Prostate gland (tissue), 2 donors: ENCODE measurements around the gene REN. TPM values are rescaled to one million over a fixed set of nuclear protein-coding genes. Genes with fewer than 3 reads are reported as not detected.

Source experiments
- DNase-seq: peaks from one replicate; pipeline ENCODE4 v3.0.0-alpha.2; 2019; ENCODE audit warnings: low spot score
- H3K27ac ChIP-seq, 2 donors: fragments of 200-600 bp; sonication (generic); 2 replicates each; pipeline ENCODE4 v1.5.1; 2017 to 2019
- H3K27me3 ChIP-seq: fragments of 200-600 bp; sonication (generic); replicated peaks from 2 replicates; pipeline ENCODE4 v1.5.1; 2019; ENCODE audit not compliant: insufficient read depth
- H3K36me3 ChIP-seq, 2 donors: fragments of 200-600 bp; sonication (generic); 1 replicate in 1 of 2; 2 replicates in 1 of 2; pipeline versions ENCODE4 v1.5.1 to v1.8.1; 2017 to 2019
- H3K4me1 ChIP-seq: fragments of 200-600 bp; sonication (generic); replicated peaks from 2 replicates; pipeline ENCODE4 v1.5.1; 2019
- H3K4me3 ChIP-seq, 2 donors: fragments of 200-600 bp; sonication (generic); 2 replicates each; pipeline ENCODE4 v1.5.1; 2017 to 2019
- H3K9me3 ChIP-seq: fragments of 200-600 bp; sonication (generic); 2 replicates; pipeline ENCODE4 v1.5.1; 2017
- POLR2A ChIP-seq: fragments of 450-650 bp; IDR thresholded peaks from one replicate; pipeline ENCODE4 v1.6.1; 2016; ENCODE audit warnings: antibody characterized with exemption, mild to moderate bottlenecking
- POLR2AphosphoS5 ChIP-seq: sonication (generic); formaldehyde crosslinking; IDR thresholded peaks from one replicate; pipeline ENCODE4 v1.6.1; 2017; ENCODE audit warnings: antibody characterized with exemption
- WGBS: methylation state at CpG from one replicate; pipeline ENCODE4 v1.1.5; 2018; 5-methylcytosine and 5-hydroxymethylcytosine counted together
- intact Hi-C: fragments of 100-400 bp; cut with DNase I; formaldehyde crosslinking; loops from one replicate; pipeline ENCODE4 v1.14.2; 2022
- total RNA-seq, 2 donors: library from RNA; depleted of rRNA; stranded (reverse); fragments of >200 nt; gene quantifications; one replicate each; pipeline ENCODE4 v1.1.0, GENCODE V29; 2016
- TF ChIP-seq, protein P1 (sequence below), 4 experiments: fragments of 200-600 bp in 2 of 4; fragments of 450-650 bp in 2 of 4; sonication (generic) in 2 of 4; IDR thresholded peaks; 1 replicate in 3 of 4; 2 replicates in 1 of 4; pipeline ENCODE4 v1.5.1; 2016 to 2019; ENCODE audit warnings: antibody characterized with exemption in 4 of 4, mild to moderate bottlenecking in 2 of 4, moderate library complexity in 2 of 4

REN gene
- total RNA-seq, 2 donors from 2014 or later = 0.36 TPM; not detected in 1

DNA sequence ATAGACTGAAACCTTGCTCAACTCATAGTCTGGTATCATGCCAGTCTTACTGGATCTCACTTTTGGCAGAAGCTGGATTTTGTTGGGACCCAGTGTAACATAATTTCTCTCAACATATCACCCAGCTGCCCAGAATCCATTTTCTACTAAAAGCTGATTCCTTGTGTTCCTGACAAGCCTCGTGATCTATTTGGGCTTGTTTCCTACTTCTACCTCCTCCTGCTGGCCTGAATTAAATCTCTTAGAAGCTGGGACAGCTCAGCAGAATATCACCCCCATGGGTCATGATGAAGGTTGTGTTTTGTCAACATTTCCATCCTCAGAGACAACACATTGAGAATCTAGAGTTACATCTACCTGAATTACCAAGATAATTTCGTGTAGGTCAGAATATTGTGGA is 40.0 kb upstream of the REN start:
- intact Hi-C loops = loop anchor here (5.0 kb wide), 2 partner anchors 44 to 344 kb away; partner anchors contain the start of gene SNRPE
- no peaks in the 10 kb centered on the region for H3K27me3 ChIP-seq
- H3K4me3 ChIP-seq = no peak overlapping the region
- TF ChIP-seq, protein P1, sequence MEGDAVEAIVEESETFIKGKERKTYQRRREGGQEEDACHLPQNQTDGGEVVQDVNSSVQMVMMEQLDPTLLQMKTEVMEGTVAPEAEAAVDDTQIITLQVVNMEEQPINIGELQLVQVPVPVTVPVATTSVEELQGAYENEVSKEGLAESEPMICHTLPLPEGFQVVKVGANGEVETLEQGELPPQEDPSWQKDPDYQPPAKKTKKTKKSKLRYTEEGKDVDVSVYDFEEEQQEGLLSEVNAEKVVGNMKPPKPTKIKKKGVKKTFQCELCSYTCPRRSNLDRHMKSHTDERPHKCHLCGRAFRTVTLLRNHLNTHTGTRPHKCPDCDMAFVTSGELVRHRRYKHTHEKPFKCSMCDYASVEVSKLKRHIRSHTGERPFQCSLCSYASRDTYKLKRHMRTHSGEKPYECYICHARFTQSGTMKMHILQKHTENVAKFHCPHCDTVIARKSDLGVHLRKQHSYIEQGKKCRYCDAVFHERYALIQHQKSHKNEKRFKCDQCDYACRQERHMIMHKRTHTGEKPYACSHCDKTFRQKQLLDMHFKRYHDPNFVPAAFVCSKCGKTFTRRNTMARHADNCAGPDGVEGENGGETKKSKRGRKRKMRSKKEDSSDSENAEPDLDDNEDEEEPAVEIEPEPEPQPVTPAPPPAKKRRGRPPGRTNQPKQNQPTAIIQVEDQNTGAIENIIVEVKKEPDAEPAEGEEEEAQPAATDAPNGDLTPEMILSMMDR (IDR thresholded peaks at IDR 0.05) = peak in 2 of 4 experiments; percentile 29 to 33
- TF ChIP-seq POLR2AphosphoS5 (no peak), POLR2A (no peak)
- WGBS = 41% methylated on average over 2 of the region's 2 CpGs
- DNase-seq = no peak
- no peaks in the 10 kb centered on the region for H3K4me1 ChIP-seq
- no peaks in the 10 kb centered on the region for H3K9me3 ChIP-seq
- no peaks in the 10 kb centered on the region for H3K36me3 ChIP-seq
- no peak overlapping the region for H3K27ac ChIP-seq

DNA sequence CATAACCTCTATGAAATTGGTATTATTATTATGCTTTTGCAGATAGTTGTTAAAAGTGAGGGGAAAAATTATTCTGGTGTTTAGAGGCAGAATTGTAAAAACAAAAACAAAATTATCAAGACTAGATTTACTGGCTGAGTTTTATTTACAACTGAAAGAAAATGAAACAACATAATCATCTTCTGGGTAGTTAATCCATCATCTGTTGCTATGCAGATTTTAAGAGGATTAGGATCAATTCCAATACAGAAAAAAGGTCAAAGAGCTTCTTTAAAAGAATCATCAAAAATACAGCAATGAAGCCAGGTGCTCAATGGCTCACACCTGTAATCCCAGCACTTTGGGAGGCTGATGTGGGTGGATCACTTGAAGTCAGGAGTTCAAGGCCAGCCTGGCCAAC is 39.3 kb upstream of the REN start:
- DNase-seq = no peak
- no peaks in the 10 kb centered on the region for H3K36me3 ChIP-seq
- H3K4me1 ChIP-seq = no peaks in the 10 kb centered on the region
- no peak overlapping the region for H3K27ac ChIP-seq
- H3K4me3 ChIP-seq = no peak overlapping the region
- no peaks in the 10 kb centered on the region for H3K27me3 ChIP-seq
- intact Hi-C loops = loop anchor here (5.0 kb wide), 2 partner anchors 43 to 343 kb away; partner anchors contain the start of gene SNRPE
- TF ChIP-seq, protein P1 (IDR thresholded peaks at IDR 0.05) = no peak
- TF ChIP-seq POLR2A (no peak), POLR2AphosphoS5 (no peak)
- no peaks in the 10 kb centered on the region for H3K9me3 ChIP-seq

DNA sequence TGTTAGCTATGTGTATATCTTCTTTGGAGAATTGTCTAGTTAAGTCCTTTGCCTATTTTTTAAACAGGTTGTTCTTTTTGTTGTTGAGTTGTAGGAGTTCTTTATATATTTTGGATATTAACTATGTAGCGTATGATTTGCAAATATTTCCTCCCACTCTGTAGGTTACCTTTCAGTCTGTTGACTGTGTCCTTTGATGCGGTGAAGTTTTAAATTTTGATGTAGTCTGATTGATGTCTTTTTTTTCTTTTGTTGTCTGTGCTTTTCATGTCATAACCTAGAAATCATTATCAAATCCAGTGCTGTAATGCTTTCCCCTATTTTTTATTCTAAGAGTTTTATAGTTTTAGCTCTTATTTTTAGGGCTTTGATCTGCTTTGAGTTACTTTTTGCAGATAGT is 38.8 kb upstream of the REN start:
- H3K27ac ChIP-seq = no peak overlapping the region
- no peak overlapping the region for H3K4me3 ChIP-seq
- no peaks in the 10 kb centered on the region for H3K36me3 ChIP-seq
- TF ChIP-seq, protein P1 (IDR thresholded peaks at IDR 0.05) = no peak
- TF ChIP-seq POLR2A = no peak
- TF ChIP-seq POLR2AphosphoS5 = no peak
- no peaks in the 10 kb centered on the region for H3K27me3 ChIP-seq
- no peaks in the 10 kb centered on the region for H3K9me3 ChIP-seq
- 90% methylated on average over 2 of the region's 2 CpGs for WGBS
- no peaks in the 10 kb centered on the region for H3K4me1 ChIP-seq
- intact Hi-C loops = loop anchor here (5.0 kb wide), 2 partner anchors 43 to 343 kb away; partner anchors contain the start of gene SNRPE
- no peak for DNase-seq

DNA sequence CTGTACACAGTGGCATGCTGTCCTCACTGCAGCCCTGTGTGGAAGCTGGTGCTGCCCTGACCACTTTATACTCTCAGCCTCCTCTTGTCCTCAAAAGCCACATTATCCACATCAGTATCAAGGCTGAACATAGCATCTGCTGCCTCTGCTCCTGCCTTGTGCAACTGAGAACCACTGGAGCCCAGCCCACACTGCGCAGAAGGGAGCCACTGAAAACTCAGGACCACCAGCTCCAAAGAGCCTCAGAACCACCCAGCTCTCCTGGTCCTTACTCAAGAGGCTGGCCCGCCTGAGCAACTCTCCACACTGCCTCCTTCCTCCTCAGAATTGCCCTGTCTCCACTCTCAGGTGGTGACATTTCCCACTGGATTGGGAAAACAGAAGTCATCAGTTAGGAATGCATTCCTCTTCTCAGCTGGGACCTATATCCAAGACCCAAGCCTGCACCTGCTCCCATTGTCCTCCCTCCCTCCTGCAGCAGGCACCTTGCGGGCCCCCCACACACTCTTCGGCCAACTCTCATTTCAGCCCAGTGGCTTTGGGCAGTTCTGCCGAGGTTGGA is 37.1 kb upstream of the REN start:
- TF ChIP-seq, protein P1 (IDR thresholded peaks at IDR 0.05) = no peak
- no peak for TF ChIP-seq POLR2AphosphoS5
- no peak for TF ChIP-seq POLR2A
- no peaks in the 10 kb centered on the region for H3K27me3 ChIP-seq
- H3K36me3 ChIP-seq = no peaks in the 10 kb centered on the region
- no peaks in the 10 kb centered on the region for H3K4me1 ChIP-seq
- no peak overlapping the region for H3K27ac ChIP-seq
- no peak for DNase-seq
- H3K4me3 ChIP-seq = no peak overlapping the region
- no peaks in the 10 kb centered on the region for H3K9me3 ChIP-seq
- WGBS = 89% methylated on average over 5 of the region's 5 CpGs
- intact Hi-C loops = no loop called here

DNA sequence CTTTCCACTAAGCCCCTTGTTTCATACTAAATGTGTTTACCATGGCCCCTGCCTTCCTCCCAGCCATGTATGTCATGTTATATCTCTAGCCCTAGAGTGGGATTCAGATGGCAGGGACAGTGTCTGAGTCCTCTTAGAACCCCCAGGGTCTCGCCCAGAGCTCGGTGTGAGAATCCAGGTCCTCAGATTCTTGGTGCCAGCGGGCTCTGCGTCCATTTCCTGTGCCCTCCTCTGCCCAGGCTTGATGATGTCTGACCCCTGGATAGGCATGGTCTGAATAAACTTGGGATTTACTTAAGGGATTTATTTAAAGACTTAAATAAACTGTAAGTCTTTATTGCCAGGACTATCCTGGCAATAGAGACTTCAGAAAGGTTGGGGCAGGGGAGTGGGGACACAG is 36.3 kb upstream of the REN start:
- Histone ChIP-seq H3K27me3 (no peaks in the 10 kb centered on the region), H3K9me3 (no peaks in the 10 kb centered on the region), H3K4me1 (no peaks in the 10 kb centered on the region), H3K4me3 (no peak overlapping the region), H3K27ac (no peak overlapping the region), H3K36me3 (no peaks in the 10 kb centered on the region)
- intact Hi-C loops = no loop called here
- TF ChIP-seq, protein P1 (IDR thresholded peaks at IDR 0.05) = no peak
- TF ChIP-seq POLR2AphosphoS5 (no peak), POLR2A (no peak)
- WGBS = 94% methylated on average over 4 of the region's 4 CpGs
- no peak for DNase-seq
